HepG2 (cell line): ENCODE measurements around the gene ATP13A2.

Experiments
- CTCF ChIP-seq: sonication (generic); formaldehyde crosslinking; IDR thresholded peaks from 2 replicates; pipeline ENCODE4 v1.5.0; 2020; ENCODE audit warnings: mild to moderate bottlenecking, missing genetic modification reagents, moderate library complexity
- HDAC1 ChIP-seq: sonication (generic); formaldehyde crosslinking; IDR thresholded peaks from 2 replicates; pipeline ENCODE4 v1.5.1; 2020; ENCODE audit warnings: mild to moderate bottlenecking, missing genetic modification reagents
- KDM4B ChIP-seq: sonication (generic); formaldehyde crosslinking; IDR thresholded peaks from 2 replicates; pipeline ENCODE4 v1.4.0; 2020; ENCODE audit warnings: missing genetic modification reagents
- KDM5B ChIP-seq: sonication (generic); formaldehyde crosslinking; IDR thresholded peaks from 2 replicates; pipeline ENCODE4 v1.4.0; 2020; ENCODE audit warnings: missing genetic modification reagents, mild to moderate bottlenecking, borderline replicate concordance
- KLF15 ChIP-seq: sonication (generic); formaldehyde crosslinking; IDR thresholded peaks from 2 replicates; pipeline ENCODE4 v1.8.1; 2023; ENCODE audit warnings: borderline replicate concordance, mild to moderate bottlenecking, inconsistent platforms, missing genetic modification reagents, mixed read lengths
- MTF1 ChIP-seq: sonication (generic); formaldehyde crosslinking; IDR thresholded peaks from 2 replicates; pipeline ENCODE4 v1.5.0; 2020; ENCODE audit warnings: missing genetic modification reagents
- RAD21 ChIP-seq: fragments of 450-650 bp; formaldehyde crosslinking; IDR thresholded peaks from 2 replicates; pipeline ENCODE4 v1.5.0; 2020; ENCODE audit warnings: mild to moderate bottlenecking
- SALL2 ChIP-seq: sonication (generic); formaldehyde crosslinking; IDR thresholded peaks from 2 replicates; pipeline ENCODE4 v1.8.1; 2023; ENCODE audit warnings: mild to moderate bottlenecking, missing genetic modification reagents, inconsistent platforms
- TAF15 ChIP-seq: fragments of 200-400 bp; formaldehyde crosslinking; IDR thresholded peaks from one replicate; pipeline ENCODE4 v1.6.1; 2018; ENCODE audit warnings: mild to moderate bottlenecking, low read depth, low read length; ENCODE audit not compliant: poor library complexity, severe bottlenecking
- ZFP41 ChIP-seq: sonication (generic); formaldehyde crosslinking; IDR thresholded peaks from 2 replicates; pipeline ENCODE4 v1.4.0; 2020; ENCODE audit warnings: mild to moderate bottlenecking, missing genetic modification reagents, borderline replicate concordance
- ZNF121 ChIP-seq: sonication (generic); formaldehyde crosslinking; IDR thresholded peaks from 2 replicates; pipeline ENCODE4 v1.5.0; 2020; ENCODE audit warnings: mild to moderate bottlenecking, missing genetic modification reagents
- ZNF639 ChIP-seq: conservative IDR thresholded peaks from 2 replicates; pipeline ENCODE4 v1.6.1; 2018; ENCODE audit warnings: missing genetic modification reagents

- TF ChIP-seq RAD21 (CRISPR knock-in tag) (no peak), HDAC1 (CRISPR knock-in tag) (no peak), ZNF639 (CRISPR knock-in tag) (no peak), TAF15 (no peak), MTF1 (CRISPR knock-in tag) (no peak), ZFP41 (CRISPR knock-in tag) (no peak), CTCF (CRISPR knock-in tag) (no peak), ZNF121 (CRISPR knock-in tag) (no peak), SALL2 (no peak), KDM5B (no peak), KLF15 (no peak), KDM4B (CRISPR knock-in tag) (no peak)
Observed at GRCh38 chr1:16978567-16979474, 32.9 kb downstream of the ATP13A2 start.
